Mesothelial cell of epicardium (in vitro differentiated cells): ENCODE measurements around the gene TMEM171. TPM values are rescaled to one million over a fixed set of nuclear protein-coding genes. Genes with fewer than 3 reads are reported as not detected.

Source experiments
- DNase-seq, 2 experiments: peaks; one replicate each; pipeline ENCODE4 v3.0.0; 2021; ENCODE audit warnings: low spot score in 2 of 2; ENCODE audit not compliant: unreplicated experiment in 2 of 2
- H3K27ac Mint-ChIP-seq: 2 replicates; pipeline ENCODE4 v1.8.0; 2021; ENCODE audit warnings: mixed read lengths
- H3K27me3 Mint-ChIP-seq: 2 replicates; pipeline ENCODE4 v1.8.0; 2021; ENCODE audit warnings: low read depth, mixed read lengths
- H3K36me3 Mint-ChIP-seq: 2 replicates; pipeline ENCODE4 v1.8.0; 2021; ENCODE audit warnings: mixed read lengths
- H3K4me1 Mint-ChIP-seq: 2 replicates; pipeline ENCODE4 v1.8.0; 2021; ENCODE audit warnings: mixed read lengths
- H3K4me3 Mint-ChIP-seq: 2 replicates; pipeline ENCODE4 v1.8.0; 2021; ENCODE audit warnings: mild to moderate bottlenecking, moderate library complexity, mixed read lengths
- H3K9me3 Mint-ChIP-seq: 2 replicates; pipeline ENCODE4 v1.8.0; 2021; ENCODE audit warnings: mixed read lengths
- total RNA-seq: library from RNA; stranded (reverse); gene quantifications from 3 replicates; pipeline ENCODE4 v1.2.1, GENCODE V29; 2021
- TF ChIP-seq, protein P1 (sequence below): fragments of 200-600 bp; sonication (generic); IDR thresholded peaks from one replicate; pipeline ENCODE4 v1.5.0; 2021; ENCODE audit warnings: antibody characterized with exemption; ENCODE audit not compliant: unreplicated experiment

The TMEM171 gene, protein sequence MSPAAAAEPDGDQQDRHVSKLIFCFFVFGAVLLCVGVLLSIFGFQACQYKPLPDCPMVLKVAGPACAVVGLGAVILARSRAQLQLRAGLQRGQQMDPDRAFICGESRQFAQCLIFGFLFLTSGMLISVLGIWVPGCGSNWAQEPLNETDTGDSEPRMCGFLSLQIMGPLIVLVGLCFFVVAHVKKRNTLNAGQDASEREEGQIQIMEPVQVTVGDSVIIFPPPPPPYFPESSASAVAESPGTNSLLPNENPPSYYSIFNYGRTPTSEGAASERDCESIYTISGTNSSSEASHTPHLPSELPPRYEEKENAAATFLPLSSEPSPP
- 0.18 TPM in 2 of 3 replicates, not detected in the other for total RNA-seq

- no peak within 1 kb of the TSS for H3K27ac Mint-ChIP-seq
- peaks cover 64% of the 10 kb centered on the region for H3K27me3 Mint-ChIP-seq
- TF ChIP-seq, protein P1, sequence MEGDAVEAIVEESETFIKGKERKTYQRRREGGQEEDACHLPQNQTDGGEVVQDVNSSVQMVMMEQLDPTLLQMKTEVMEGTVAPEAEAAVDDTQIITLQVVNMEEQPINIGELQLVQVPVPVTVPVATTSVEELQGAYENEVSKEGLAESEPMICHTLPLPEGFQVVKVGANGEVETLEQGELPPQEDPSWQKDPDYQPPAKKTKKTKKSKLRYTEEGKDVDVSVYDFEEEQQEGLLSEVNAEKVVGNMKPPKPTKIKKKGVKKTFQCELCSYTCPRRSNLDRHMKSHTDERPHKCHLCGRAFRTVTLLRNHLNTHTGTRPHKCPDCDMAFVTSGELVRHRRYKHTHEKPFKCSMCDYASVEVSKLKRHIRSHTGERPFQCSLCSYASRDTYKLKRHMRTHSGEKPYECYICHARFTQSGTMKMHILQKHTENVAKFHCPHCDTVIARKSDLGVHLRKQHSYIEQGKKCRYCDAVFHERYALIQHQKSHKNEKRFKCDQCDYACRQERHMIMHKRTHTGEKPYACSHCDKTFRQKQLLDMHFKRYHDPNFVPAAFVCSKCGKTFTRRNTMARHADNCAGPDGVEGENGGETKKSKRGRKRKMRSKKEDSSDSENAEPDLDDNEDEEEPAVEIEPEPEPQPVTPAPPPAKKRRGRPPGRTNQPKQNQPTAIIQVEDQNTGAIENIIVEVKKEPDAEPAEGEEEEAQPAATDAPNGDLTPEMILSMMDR: no peak
- peaks cover 4% of the 10 kb centered on the region for H3K9me3 Mint-ChIP-seq
- H3K4me1 Mint-ChIP-seq: peaks cover 7% of the 10 kb centered on the region
- peak within 1 kb of the TSS; percentile 64 for H3K4me3 Mint-ChIP-seq
- H3K36me3 Mint-ChIP-seq: no peaks in the 10 kb centered on the region
- peak in 1 of 2 experiments; percentile 54 for DNase-seq
These were observed at the start of gene TMEM171 for GRCh38 chr5:73120222-73121118. TMEM171 (plus strand) TSS chr5:73120575; CDS start chr5:73123374, 2,799 bp downstream.

DNA sequence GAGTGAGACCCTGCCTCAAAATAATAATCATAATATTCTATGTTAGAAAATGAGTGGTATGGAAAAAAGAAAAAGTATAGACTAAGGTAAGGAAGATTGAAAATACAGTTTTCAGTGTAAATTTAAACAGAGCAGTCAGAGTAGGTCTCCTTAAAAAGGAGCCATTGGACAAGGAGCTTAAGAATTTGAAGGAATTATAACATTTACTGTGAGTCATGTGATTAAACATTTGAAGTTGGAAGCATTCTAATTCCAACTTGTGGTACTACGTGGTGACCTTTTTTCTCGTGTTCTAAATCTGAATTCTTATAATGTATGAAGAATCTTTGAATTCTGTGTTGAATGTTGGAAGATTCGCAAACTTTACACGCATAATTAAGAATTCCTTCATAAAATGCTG, 39.3 kb upstream of the TMEM171 start:
- Mint-ChIP-seq H3K4me1 (no peaks in the 10 kb centered on the region), H3K27ac (no peak overlapping the region), H3K36me3 (peaks cover 4% of the 10 kb centered on the region), H3K4me3 (no peak overlapping the region), H3K9me3 (no peaks in the 10 kb centered on the region), H3K27me3 (no peaks in the 10 kb centered on the region)
- TF ChIP-seq, protein P1: no peak
- DNase-seq: no peak

- no peaks in the 10 kb centered on the region for H3K9me3 Mint-ChIP-seq
- no peaks in the 10 kb centered on the region for H3K4me1 Mint-ChIP-seq
- H3K27me3 Mint-ChIP-seq: no peaks in the 10 kb centered on the region
- H3K27ac Mint-ChIP-seq: no peak overlapping the region
- TF ChIP-seq, protein P1: no peak
- H3K36me3 Mint-ChIP-seq: peaks cover 6% of the 10 kb centered on the region
- no peak for DNase-seq
- H3K4me3 Mint-ChIP-seq: no peak overlapping the region
These were observed 32.3 kb upstream of the TMEM171 start for GRCh38 chr5:73088026-73088425.

- Mint-ChIP-seq H3K4me1 (no peaks in the 10 kb centered on the region), H3K9me3 (peaks cover 20% of the 10 kb centered on the region), H3K27ac (no peak overlapping the region), H3K27me3 (no peaks in the 10 kb centered on the region), H3K36me3 (peaks cover 6% of the 10 kb centered on the region), H3K4me3 (no peak overlapping the region)
- no peak for DNase-seq
- TF ChIP-seq, protein P1: no peak
These were observed 26.4 kb upstream of the TMEM171 start for GRCh38 chr5:73093943-73094342.

GRCh38 chr5:73094415-73094814, 26.0 kb upstream of the TMEM171 start:
- TF ChIP-seq, protein P1: no peak
- DNase-seq: no peak
- H3K27ac Mint-ChIP-seq: no peak overlapping the region
- H3K36me3 Mint-ChIP-seq: peaks cover 6% of the 10 kb centered on the region
- H3K4me3 Mint-ChIP-seq: no peak overlapping the region
- peaks cover 20% of the 10 kb centered on the region for H3K9me3 Mint-ChIP-seq
- no peaks in the 10 kb centered on the region for H3K4me1 Mint-ChIP-seq
- no peaks in the 10 kb centered on the region for H3K27me3 Mint-ChIP-seq
